Small intestine (tissue), 7 donors: Measurements from ENCODE around the gene INPP4B. TPM values are rescaled to one million over a fixed set of nuclear protein-coding genes. Genes with fewer than 3 reads are reported as not detected.

Experiments used
- DNase-seq, 2 donors: peaks; one replicate each; pipeline versions ENCODE4 v3.0.0 to v3.0.0-alpha.2; 2013
- FAIRE-seq: peaks from 2 replicates; lab custom pipeline; 2012; peaks lifted over from hg19 to GRCh38; lab: Jason Lieb, UNC
- H3K27ac ChIP-seq, 3 donors: one replicate each; pipeline ENCODE4 v1.5.1; 2013; ENCODE audit warnings: low read length in 2 of 3, mild to moderate bottlenecking in 2 of 3, control low read depth in 1 of 3, inconsistent platforms in 1 of 3, low read depth in 1 of 3, moderate library complexity in 1 of 3
- H3K27me3 ChIP-seq, 3 donors: one replicate each; pipeline ENCODE4 v1.6.1; 2013; ENCODE audit warnings: low read length in 3 of 3, inconsistent platforms in 1 of 3; ENCODE audit not compliant: control insufficient read depth in 3 of 3, insufficient read depth in 3 of 3
- H3K36me3 ChIP-seq, 3 donors: one replicate each; pipeline ENCODE4 v1.6.1; 2013; ENCODE audit warnings: low read length in 3 of 3, inconsistent platforms in 1 of 3, low read depth in 1 of 3, mild to moderate bottlenecking in 1 of 3, moderate library complexity in 1 of 3; ENCODE audit not compliant: control insufficient read depth in 3 of 3, insufficient read depth in 2 of 3
- H3K4me1 ChIP-seq, 3 donors: one replicate each; pipeline ENCODE4 v1.6.1; 2013; ENCODE audit warnings: low read length in 2 of 3, inconsistent platforms in 1 of 3, low read depth in 1 of 3, mild to moderate bottlenecking in 1 of 3, moderate library complexity in 1 of 3; ENCODE audit not compliant: control insufficient read depth in 3 of 3, insufficient read depth in 2 of 3
- H3K4me3 ChIP-seq, 3 donors: one replicate each; pipeline ENCODE4 v1.5.1; 2013; ENCODE audit warnings: low read length in 3 of 3, control low read depth in 1 of 3, inconsistent platforms in 1 of 3, low read depth in 1 of 3, mild to moderate bottlenecking in 1 of 3, moderate library complexity in 1 of 3
- H3K9me3 ChIP-seq, 2 donors: one replicate each; pipeline ENCODE4 v1.6.1; 2013; ENCODE audit warnings: low read depth in 1 of 2, low read length in 1 of 2; ENCODE audit not compliant: control insufficient read depth in 2 of 2, insufficient read depth in 1 of 2
- WGBS, 3 donors: extraction: QIAGEN DNeasy Blood & Tissue Kit; methylation state at CpG; one replicate each; pipeline ENCODE4 v1.1.7; 2013; 5-methylcytosine and 5-hydroxymethylcytosine counted together
- polyA plus RNA-seq, 4 donors: library from polyadenylated mRNA; stranded (reverse) in 3 of 4; unstranded in 1 of 4; fragments of 200-250 nt in 3 of 4; fragments of 120-200 nt in 1 of 4; gene quantifications; one replicate each; pipeline versions ENCODE4 v1.2.1 to v1.2.3, GENCODE V29; 2013
- donor health status: healthy with polysubstance abuse.
- donor health status: control.
- donor health status: control.
- donor health status: Bipolar disorder and iron deficiency.
- donor health status: healthy.

INPP4B gene
- polyA plus RNA-seq, 4 donors, result 2.7 to 6.6 (median 4.2) TPM

- H3K4me3 ChIP-seq, result peak overlapping the region in 2 of 3 donors; percentile 7 to 13
Observed at GRCh38 chr4:142567620-142568451, 278.3 kb downstream of the INPP4B start.

DNA sequence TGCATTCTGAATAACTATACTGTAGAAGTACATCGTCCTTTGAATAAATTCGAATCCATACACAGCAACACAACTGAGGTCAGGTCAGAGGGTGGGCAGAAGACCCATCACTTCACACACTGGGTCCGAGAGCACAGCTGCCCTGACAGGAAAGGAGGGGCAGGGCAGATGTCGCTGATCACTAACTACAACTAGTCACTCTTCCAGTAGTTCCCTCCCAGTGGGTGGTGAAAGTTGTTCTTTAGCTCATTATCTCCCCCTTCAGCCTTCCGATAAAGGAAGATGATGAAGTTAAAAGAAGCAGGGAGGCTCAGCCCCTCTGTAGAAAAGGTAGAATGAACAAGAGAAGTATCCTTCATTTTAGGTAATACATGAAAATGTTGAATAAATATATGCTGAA is 278.9 kb downstream of the INPP4B start:
- FAIRE-seq, result no peak
- Histone ChIP-seq H3K4me3 (peak overlapping the region in 2 of 3 donors; percentile 7 to 52), H3K27me3 (no peaks in the 10 kb centered on the region), H3K36me3 (no peaks in the 10 kb centered on the region), H3K4me1 (peaks cover 0 to 6% (median 2%) of the 10 kb centered on the region in 3 donors), H3K9me3 (peaks cover 0 to 5% of the 10 kb centered on the region in 2 donors), H3K27ac (peak overlapping the region; percentile 9 to 95 (median 80))
- peak; percentile 62 to 68 for DNase-seq
- 7 to 37% (median 20%) methylated on average over 5 of the region's 5 CpGs for WGBS, 3 donors

More at GRCh38 chr4:142567620-142568451, 278.3 kb downstream of the INPP4B start:
- no peaks in the 10 kb centered on the region for H3K36me3 ChIP-seq
- peaks cover 0 to 6% (median 2%) of the 10 kb centered on the region in 3 donors for H3K4me1 ChIP-seq
- 7 to 29% (median 19%) methylated on average over 4 of the region's 4 CpGs for WGBS, 3 donors
- H3K9me3 ChIP-seq, result peaks cover 0 to 5% of the 10 kb centered on the region in 2 donors
- H3K27me3 ChIP-seq, result no peaks in the 10 kb centered on the region
- DNase-seq (peak; percentile 91 to 95), FAIRE-seq (peak; percentile 92)
- H3K27ac ChIP-seq, result peak overlapping the region; percentile 80 to 95 (median 87)

DNA sequence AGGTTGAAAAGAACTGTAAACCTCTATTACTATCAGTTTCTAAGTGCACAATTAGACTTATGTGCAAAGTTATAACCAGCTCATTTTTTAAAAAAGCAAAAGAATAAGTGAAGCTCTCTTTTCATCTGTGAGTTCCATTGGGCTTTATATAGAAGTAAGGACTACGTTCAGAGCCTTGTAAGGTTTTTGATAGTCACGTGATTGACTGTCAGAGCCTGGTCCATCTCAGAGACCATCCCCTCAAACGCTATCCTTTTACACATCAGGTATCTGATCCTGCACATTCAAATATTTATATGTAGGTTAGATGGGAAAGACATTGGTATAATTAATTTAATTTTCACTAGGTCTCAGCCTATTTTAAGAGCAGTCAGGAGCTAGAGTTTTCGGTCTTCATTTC is 279.3 kb downstream of the INPP4B start:
- H3K4me1 ChIP-seq, result peaks cover 0 to 6% (median 2%) of the 10 kb centered on the region in 3 donors
- H3K36me3 ChIP-seq, result no peaks in the 10 kb centered on the region
- no peaks in the 10 kb centered on the region for H3K27me3 ChIP-seq
- H3K27ac ChIP-seq, result peak overlapping the region in 2 of 3 donors; percentile 80 to 95
- DNase-seq (peak in 1 of 2 donors; percentile 3), FAIRE-seq (no peak)
- H3K9me3 ChIP-seq, result peaks cover 0 to 5% of the 10 kb centered on the region in 2 donors
- peak overlapping the region in 1 of 3 donors; percentile 52 for H3K4me3 ChIP-seq
- WGBS, 3 donors, result 23 to 56% (median 37%) methylated on average over 4 of the region's 4 CpGs

- Histone ChIP-seq H3K4me3 (peak overlapping the region in 1 of 3 donors; percentile 30), H3K36me3 (no peaks in the 10 kb centered on the region), H3K9me3 (peaks cover 0 to 5% of the 10 kb centered on the region in 2 donors), H3K27me3 (no peaks in the 10 kb centered on the region), H3K4me1 (peaks cover 0 to 6% (median 2%) of the 10 kb centered on the region in 3 donors), H3K27ac (peak overlapping the region; percentile 60 to 95 (median 64))
- DNase-seq (peak in 1 of 2 donors; percentile 16), FAIRE-seq (no peak)
Observed at GRCh38 chr4:142566243-142566642, 279.9 kb downstream of the INPP4B start.

DNA sequence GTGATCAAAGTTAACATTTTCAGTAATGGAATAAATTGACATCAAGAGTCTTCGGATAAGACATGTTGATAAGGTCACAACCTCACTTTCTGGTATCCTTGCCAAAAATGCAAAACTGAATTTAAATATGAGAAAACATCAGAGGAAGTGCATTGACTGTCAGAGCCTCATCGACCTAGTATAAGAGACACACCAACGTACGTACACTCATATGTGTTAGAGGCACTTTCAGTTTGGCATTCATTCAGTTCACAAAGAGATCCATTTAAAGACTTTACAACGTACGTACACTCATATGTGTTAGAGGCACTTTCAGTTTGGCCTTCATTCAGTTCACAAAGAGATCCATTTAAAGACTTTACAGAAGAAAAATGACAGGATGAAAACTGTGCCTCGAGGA is 280.3 kb downstream of the INPP4B start:
- peak overlapping the region in 1 of 3 donors; percentile 30 for H3K4me3 ChIP-seq
- peak in 1 of 2 donors; percentile 69 for DNase-seq
- H3K9me3 ChIP-seq, result peaks cover 0 to 5% of the 10 kb centered on the region in 2 donors
- H3K27ac ChIP-seq, result peak overlapping the region in 2 of 3 donors; percentile 32 to 64
- H3K4me1 ChIP-seq, result peaks cover 0 to 6% (median 2%) of the 10 kb centered on the region in 3 donors
- WGBS, 3 donors, result 14 to 47% (median 22%) methylated on average over 7 of the region's 7 CpGs
- FAIRE-seq, result no peak
- H3K27me3 ChIP-seq, result no peaks in the 10 kb centered on the region
- H3K36me3 ChIP-seq, result no peaks in the 10 kb centered on the region

DNA sequence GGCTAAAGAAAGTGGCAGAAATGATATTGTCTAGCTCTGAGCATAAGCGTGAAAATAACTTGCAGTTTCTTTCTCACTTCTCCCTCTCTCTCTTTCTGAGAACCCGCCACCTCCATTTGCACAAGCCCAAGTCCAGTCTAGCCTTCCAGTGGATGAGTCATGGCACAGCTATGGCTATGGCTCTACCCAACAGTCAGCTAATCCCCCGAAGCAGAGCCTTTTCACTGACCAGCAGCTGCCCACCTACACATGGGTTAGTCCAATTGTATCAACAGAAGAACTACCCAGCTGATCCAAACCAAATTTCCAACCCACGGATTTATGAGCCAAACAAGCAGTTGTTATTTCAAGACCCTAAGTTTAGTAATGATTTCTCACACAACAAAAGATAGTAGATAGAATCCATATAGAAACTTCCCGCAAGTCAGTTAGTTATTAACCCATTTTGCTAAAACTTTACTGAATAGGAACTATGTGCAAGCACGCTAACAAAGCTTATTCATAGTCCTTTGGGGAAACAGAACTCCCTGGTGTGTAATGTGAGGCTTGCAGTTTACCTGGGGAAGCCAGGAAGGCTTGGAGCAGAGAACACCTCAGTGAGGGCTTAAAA is 282.3 kb downstream of the INPP4B start:
- Histone ChIP-seq H3K27ac (no peak overlapping the region), H3K27me3 (no peaks in the 10 kb centered on the region), H3K4me3 (no peak overlapping the region), H3K4me1 (peaks cover 0 to 2% (median 2%) of the 10 kb centered on the region in 3 donors), H3K36me3 (no peaks in the 10 kb centered on the region), H3K9me3 (peaks cover 0 to 5% of the 10 kb centered on the region in 2 donors)
- 86 to 94% (median 89%) methylated on average over 6 of the region's 6 CpGs for WGBS, 3 donors
- no peak for FAIRE-seq
- DNase-seq, result no peak

- WGBS, 3 donors, result 92 to 96% (median 96%) methylated on average over 4 of the region's 4 CpGs
- DNase-seq (no peak), FAIRE-seq (no peak)
- Histone ChIP-seq H3K4me1 (peaks cover 0 to 13% (median 2%) of the 10 kb centered on the region in 3 donors), H3K9me3 (peaks cover 0 to 4% of the 10 kb centered on the region in 2 donors), H3K27me3 (no peaks in the 10 kb centered on the region), H3K36me3 (no peaks in the 10 kb centered on the region), H3K27ac (no peak overlapping the region), H3K4me3 (no peak overlapping the region)
Observed at GRCh38 chr4:142559986-142560385, 286.1 kb downstream of the INPP4B start.

GRCh38 chr4:142558851-142559250 is 287.2 kb downstream of the INPP4B start:
- no peak overlapping the region for H3K27ac ChIP-seq
- H3K9me3 ChIP-seq, result peaks cover 0 to 2% of the 10 kb centered on the region in 2 donors
- DNase-seq, result no peak
- no peaks in the 10 kb centered on the region for H3K27me3 ChIP-seq
- H3K36me3 ChIP-seq, result no peaks in the 10 kb centered on the region
- 72 to 88% (median 85%) methylated on average over 4 of the region's 4 CpGs for WGBS, 3 donors
- peaks cover 0 to 13% (median 2%) of the 10 kb centered on the region in 3 donors for H3K4me1 ChIP-seq
- no peak overlapping the region for H3K4me3 ChIP-seq
- FAIRE-seq, result no peak
